Esophagus (tissue), 2 donors: ENCODE results near the gene KLHL20. TPM values are rescaled to one million over a fixed set of nuclear protein-coding genes. Genes with fewer than 3 reads are reported as not detected.
"Not testable (repeated sequence)": the region's sequence is repeated elsewhere in the genome, so short reads cannot be mapped to it uniquely, and the experiment has no call there.

ENCODE experiments used
- H3K27ac ChIP-seq, 2 donors: one replicate each; pipeline ENCODE4 v1.5.1; 2013; ENCODE audit warnings: low read depth in 2 of 2, mild to moderate bottlenecking in 2 of 2, inconsistent platforms in 1 of 2, low read length in 1 of 2, moderate library complexity in 1 of 2
- H3K27me3 ChIP-seq, 2 donors: one replicate each; pipeline ENCODE4 v1.6.1; 2013; ENCODE audit warnings: low read length in 2 of 2, control low read depth in 1 of 2, mild to moderate bottlenecking in 1 of 2; ENCODE audit not compliant: insufficient read depth in 2 of 2, control insufficient read depth in 1 of 2
- H3K36me3 ChIP-seq, 2 donors: one replicate each; pipeline ENCODE4 v1.6.1; 2013; ENCODE audit warnings: low read length in 1 of 2; ENCODE audit not compliant: control insufficient read depth in 2 of 2, insufficient read depth in 2 of 2
- H3K4me1 ChIP-seq, 2 donors: one replicate each; pipeline ENCODE4 v1.6.1; 2013; ENCODE audit warnings: low read length in 1 of 2; ENCODE audit not compliant: control insufficient read depth in 2 of 2, insufficient read depth in 2 of 2
- H3K4me3 ChIP-seq, 2 donors: one replicate each; pipeline ENCODE4 v1.5.1; 2013; ENCODE audit warnings: low read length in 2 of 2, mild to moderate bottlenecking in 2 of 2, low read depth in 1 of 2, moderate library complexity in 1 of 2
- H3K9me3 ChIP-seq, 2 donors: one replicate each; pipeline ENCODE4 v1.6.1; 2013; ENCODE audit warnings: mild to moderate bottlenecking in 2 of 2, low read depth in 1 of 2, low read length in 1 of 2, moderate library complexity in 1 of 2; ENCODE audit not compliant: control insufficient read depth in 2 of 2, insufficient read depth in 1 of 2
- WGBS, 2 donors: extraction: QIAGEN DNeasy Blood & Tissue Kit; methylation state at CpG; one replicate each; pipeline ENCODE4 v1.1.7; 2013; 5-methylcytosine and 5-hydroxymethylcytosine counted together
- polyA plus RNA-seq, 2 donors: library from polyadenylated mRNA; stranded (reverse); fragments of 200-250 nt; gene quantifications; one replicate each; pipeline ENCODE4 v1.2.3, GENCODE V29; 2013
- donor health status: healthy with polysubstance abuse.
- donor health status: Bipolar disorder and iron deficiency.

Gene KLHL20
- polyA plus RNA-seq, 2 donors: 3.8 to 8.2 TPM

DNA sequence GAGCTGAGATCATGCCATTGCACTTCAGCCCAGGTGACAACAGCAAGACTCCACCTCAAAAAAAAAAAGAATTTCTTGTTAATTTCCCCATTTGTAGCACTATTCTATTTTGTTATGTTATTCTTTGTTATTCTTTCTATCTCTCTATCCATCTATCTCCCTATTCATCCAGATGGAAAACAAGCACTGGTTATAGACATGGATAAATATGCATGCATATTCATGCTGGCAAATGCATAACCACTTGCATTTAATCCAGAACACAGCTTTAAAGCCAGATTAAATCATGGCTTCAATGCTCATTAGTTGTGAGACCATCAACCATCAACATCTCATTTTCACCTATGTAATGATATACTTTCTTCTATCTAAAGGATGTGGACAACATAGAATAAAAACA is 21.5 kb upstream of the KLHL20 start:
- Histone ChIP-seq H3K27me3 (peaks cover 0 to 2% of the 10 kb centered on the region in 2 donors), H3K4me1 (no peaks in the 10 kb centered on the region), H3K27ac (no peak overlapping the region), H3K9me3 (no peaks in the 10 kb centered on the region), H3K36me3 (no peaks in the 10 kb centered on the region), H3K4me3 (no peak overlapping the region)

DNA sequence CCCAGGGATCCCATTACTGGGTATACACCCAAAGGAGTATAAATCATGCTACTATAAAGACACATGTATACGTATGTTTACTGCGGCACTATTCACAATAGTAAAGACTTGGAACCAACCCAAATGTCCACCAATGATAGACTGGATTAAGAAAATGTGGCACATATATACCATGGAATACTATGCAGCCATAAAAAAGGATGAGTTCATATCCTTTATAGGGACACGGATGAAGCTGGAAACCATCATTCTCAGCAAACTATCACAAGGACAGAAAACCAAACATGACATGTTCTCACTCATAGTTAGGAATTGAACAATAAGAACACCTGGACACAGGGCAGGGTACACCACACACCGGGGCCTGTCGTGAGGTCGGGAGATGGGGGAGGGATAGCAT is 13.5 kb upstream of the KLHL20 start:
- H3K27ac ChIP-seq, H3K9me3 ChIP-seq, H3K27me3 ChIP-seq, H3K4me3 ChIP-seq, H3K36me3 ChIP-seq, H3K4me1 ChIP-seq: not testable (repeated sequence)
- WGBS, 2 donors: 95 to 98% methylated on average over 6 of the region's 6 CpGs

- no peaks in the 10 kb centered on the region for H3K36me3 ChIP-seq
- H3K4me1 ChIP-seq: no peaks in the 10 kb centered on the region
- H3K27me3 ChIP-seq: no peaks in the 10 kb centered on the region
- H3K9me3 ChIP-seq: no peaks in the 10 kb centered on the region
- no peak overlapping the region for H3K4me3 ChIP-seq
- H3K27ac ChIP-seq: no peak overlapping the region
- 82 to 86% methylated on average over 1 of the region's 1 CpG for WGBS, 2 donors
Measured at GRCh38 chr1:173702736-173703135, 12.0 kb upstream of the KLHL20 start.

DNA sequence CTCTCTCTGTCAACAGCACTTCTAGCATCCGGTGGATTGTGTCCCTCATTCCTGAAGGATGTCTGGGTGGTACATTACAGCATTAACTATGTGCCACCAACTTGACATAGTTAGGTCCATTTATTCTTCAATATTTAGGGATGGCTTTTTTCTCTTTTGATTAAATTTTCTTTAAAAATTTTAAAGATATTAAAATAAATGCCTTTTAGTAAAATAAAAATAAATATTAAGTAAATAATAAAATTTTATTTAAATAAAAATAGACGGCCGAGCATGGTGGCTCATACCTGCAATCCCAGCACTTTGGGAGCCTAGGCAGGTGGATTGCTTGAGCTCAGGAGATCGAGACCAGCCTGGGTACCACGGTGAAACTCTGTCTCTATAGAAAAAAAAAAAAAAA is 9.7 kb upstream of the KLHL20 start:
- WGBS, 2 donors: 70 to 72% methylated on average over 5 of the region's 5 CpGs
- H3K27ac ChIP-seq: no peak overlapping the region
- H3K4me1 ChIP-seq: no peaks in the 10 kb centered on the region
- no peak overlapping the region for H3K4me3 ChIP-seq
- no peaks in the 10 kb centered on the region for H3K36me3 ChIP-seq
- H3K9me3 ChIP-seq: no peaks in the 10 kb centered on the region
- H3K27me3 ChIP-seq: no peaks in the 10 kb centered on the region

- WGBS, 2 donors: 57 to 83% methylated on average over 2 of the region's 2 CpGs
- Histone ChIP-seq H3K36me3 (no peaks in the 10 kb centered on the region), H3K27ac (no peak overlapping the region), H3K4me1 (no peaks in the 10 kb centered on the region), H3K27me3 (peaks cover 2 to 3% of the 10 kb centered on the region in 2 donors), H3K4me3 (no peak overlapping the region), H3K9me3 (no peaks in the 10 kb centered on the region)
Measured at GRCh38 chr1:173708787-173709186, 6.0 kb upstream of the KLHL20 start.

DNA sequence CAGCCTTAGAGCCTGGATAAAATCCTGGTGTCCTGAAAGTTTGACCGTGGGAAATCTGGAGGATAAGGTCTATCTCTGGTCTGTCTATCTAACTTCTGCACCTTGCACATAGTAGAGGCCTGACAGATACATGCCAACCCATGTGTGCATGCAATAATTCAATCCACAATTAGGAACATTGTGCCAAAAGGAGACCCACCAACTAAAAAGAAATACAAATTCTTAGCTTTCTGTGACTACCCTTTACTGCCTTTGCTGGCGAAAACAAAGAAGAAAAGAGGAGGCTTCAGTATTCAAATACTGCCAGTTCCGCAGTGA is 381 bp upstream of the KLHL20 start:
- Histone ChIP-seq H3K9me3 (no peaks in the 10 kb centered on the region), H3K36me3 (no peaks in the 10 kb centered on the region), H3K27ac (peak overlapping the region; percentile 90 to 95), H3K4me3 (peak overlapping the region in 1 of 2 donors; percentile 92), H3K4me1 (no peaks in the 10 kb centered on the region), H3K27me3 (peaks cover 2 to 3% of the 10 kb centered on the region in 2 donors)
- 54 to 60% methylated on average over 3 of the region's 3 CpGs for WGBS, 2 donors

DNA sequence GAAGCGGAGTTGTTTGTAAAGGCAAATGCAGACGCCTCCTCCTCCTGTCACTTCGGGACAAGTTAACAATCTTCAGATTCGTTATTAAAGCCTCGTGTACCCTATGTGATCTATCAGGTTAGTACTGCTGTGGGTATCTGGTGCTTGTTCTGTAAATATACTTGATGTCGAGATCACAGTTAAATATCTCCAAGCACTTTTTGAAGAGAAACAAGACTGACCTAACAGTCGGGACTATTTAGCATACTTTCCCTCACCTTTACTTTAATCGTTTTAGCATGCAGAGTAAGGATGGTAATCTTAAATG is 710 bp downstream of the KLHL20 start:
- no peaks in the 10 kb centered on the region for H3K36me3 ChIP-seq
- no peaks in the 10 kb centered on the region for H3K4me1 ChIP-seq
- 0% methylated on average over 8 of the region's 8 CpGs for WGBS, 2 donors
- H3K9me3 ChIP-seq: no peaks in the 10 kb centered on the region
- H3K27ac ChIP-seq: peak overlapping the region; percentile 90 to 95
- peaks cover 2 to 3% of the 10 kb centered on the region in 2 donors for H3K27me3 ChIP-seq
- peak overlapping the region; percentile 78 to 92 for H3K4me3 ChIP-seq

DNA sequence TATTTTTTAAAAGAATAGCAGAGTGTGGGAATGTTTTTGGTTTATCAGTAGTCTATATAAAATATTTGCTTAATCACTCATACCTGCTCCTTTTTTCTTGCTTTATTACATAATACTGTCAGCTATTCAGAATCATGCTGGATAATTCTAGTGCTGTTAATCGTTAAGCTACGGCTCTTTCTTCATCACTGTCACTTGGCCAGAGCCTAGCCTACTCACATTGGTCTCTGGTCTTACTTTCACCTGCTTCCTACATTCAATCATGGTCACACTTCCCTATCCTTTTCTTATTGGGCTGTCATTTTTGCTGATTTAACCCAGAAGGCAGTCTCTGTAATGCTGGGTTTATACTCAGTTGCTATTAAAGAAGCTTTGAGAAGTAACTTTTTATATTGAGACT is 2.5 kb downstream of the KLHL20 start:
- WGBS, 2 donors: 49 to 59% methylated on average over 2 of the region's 2 CpGs
- Histone ChIP-seq H3K4me3 (no peak overlapping the region), H3K27me3 (peaks cover 0 to 2% of the 10 kb centered on the region in 2 donors)

DNA sequence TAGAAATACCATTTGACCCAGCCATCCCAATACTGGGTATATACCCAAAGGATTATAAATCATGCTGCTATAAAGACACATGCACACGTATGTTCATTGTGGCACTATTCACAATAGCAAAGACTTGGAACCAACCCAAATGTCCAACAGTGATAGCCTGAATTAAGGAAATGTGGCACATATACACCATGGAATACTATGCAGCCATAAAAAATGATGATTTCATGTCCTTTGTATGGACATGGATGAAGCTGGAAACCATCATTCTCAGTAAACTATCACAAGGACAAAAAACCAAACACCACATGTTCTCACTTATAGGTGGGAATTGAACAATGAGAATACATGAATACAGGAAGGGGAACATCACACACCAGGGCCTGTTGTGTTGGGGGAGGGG is 16.6 kb downstream of the KLHL20 start:
- not testable (repeated sequence) for H3K36me3 ChIP-seq, H3K9me3 ChIP-seq, H3K27me3 ChIP-seq, H3K4me3 ChIP-seq, H3K27ac ChIP-seq, H3K4me1 ChIP-seq
- WGBS, 2 donors: 91 to 95% methylated on average over 1 of the region's 1 CpG

More for the DNA sequence above, 2.5 kb downstream of the KLHL20 start:
- no peaks in the 10 kb centered on the region for H3K9me3 ChIP-seq
- H3K27ac ChIP-seq: no peak overlapping the region
- peaks cover 0 to 2% of the 10 kb centered on the region in 2 donors for H3K4me1 ChIP-seq
- H3K36me3 ChIP-seq: peaks cover 0 to 2% of the 10 kb centered on the region in 2 donors

DNA sequence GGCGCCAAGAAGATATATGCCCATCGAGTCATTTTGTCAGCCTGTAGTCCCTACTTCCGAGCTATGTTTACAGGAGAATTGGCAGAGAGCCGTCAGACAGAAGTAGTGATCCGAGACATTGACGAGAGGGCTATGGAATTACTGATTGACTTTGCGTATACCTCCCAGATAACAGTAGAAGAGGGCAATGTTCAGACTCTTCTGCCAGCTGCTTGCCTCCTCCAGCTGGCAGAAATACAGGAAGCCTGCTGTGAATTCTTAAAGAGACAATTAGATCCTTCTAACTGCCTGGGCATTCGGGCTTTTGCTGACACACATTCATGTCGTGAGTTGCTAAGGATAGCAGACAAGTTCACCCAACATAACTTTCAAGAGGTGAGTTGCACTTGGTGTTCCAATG is 19.1 kb downstream of the KLHL20 start:
- peak overlapping the region in 1 of 2 donors; percentile 4 for H3K27ac ChIP-seq
- no peak overlapping the region for H3K4me3 ChIP-seq
- H3K27me3 ChIP-seq: no peaks in the 10 kb centered on the region
- 81 to 93% methylated on average over 9 of the region's 9 CpGs for WGBS, 2 donors
- H3K4me1 ChIP-seq: no peaks in the 10 kb centered on the region
- H3K36me3 ChIP-seq: peaks cover 0 to 2% of the 10 kb centered on the region in 2 donors
- H3K9me3 ChIP-seq: no peaks in the 10 kb centered on the region
